ENCODE measurements around the gene ABCB11.
"Not testable (repeated sequence)": the region's sequence is repeated elsewhere in the genome, so short reads cannot be mapped to it uniquely, and the experiment has no call there.

Gene ABCB11

GRCh38 chr2:169066897-169067296 lies 35.8 kb upstream of the ABCB11 start:
- no peak overlapping the region for H3K4me3 ChIP-seq (ENCODE audit: low read length)
- no peaks in the 10 kb centered on the region for H3K79me2 ChIP-seq (ENCODE audit: low read length)
- H2AFZ ChIP-seq (ENCODE audit: low read length): no peak overlapping the region
- no peaks in the 10 kb centered on the region for H3K27me3 ChIP-seq (replicated peaks; ENCODE audit: insufficient read depth, low read length)
- no peak overlapping the region for H3K9ac ChIP-seq (ENCODE audit: low read length)
- peaks cover 7% of the 10 kb centered on the region for H3K4me1 ChIP-seq (ENCODE audit: low read length)
- H3F3A ChIP-seq (ENCODE audit: insufficient read depth, low read length): peaks cover under 1% of the 10 kb centered on the region; the same call in 1 of the 2 replicates
- H3K27ac ChIP-seq (ENCODE audit: low read length): no peak overlapping the region
- no peak for TF ChIP-seq EZH2phosphoT487 (IDR thresholded peaks at IDR 0.05; ENCODE audit: low read length)
- no peak for TF ChIP-seq EZH2 (optimal IDR thresholded peaks at IDR 0.05; ENCODE audit: low read depth, low read length)
- TF ChIP-seq CTCF (IDR thresholded peaks at IDR 0.05; ENCODE audit: low read length): no peak
- no peaks in the 10 kb centered on the region for H3K36me3 ChIP-seq (replicated peaks; ENCODE audit: insufficient read depth, low read length)
- H3K9me3 ChIP-seq (replicated peaks; ENCODE audit: insufficient read depth, low read length): no peaks in the 10 kb centered on the region
- no peak for DNase-seq
- no peaks in the 10 kb centered on the region for H4K20me1 ChIP-seq (ENCODE audit: insufficient read depth, low read length)
- H3K4me2 ChIP-seq (ENCODE audit: low read depth, low read length): no peak overlapping the region
- H3K9me2 ChIP-seq (replicated peaks; ENCODE audit: insufficient read depth, low read length): no peaks in the 10 kb centered on the region

DNA sequence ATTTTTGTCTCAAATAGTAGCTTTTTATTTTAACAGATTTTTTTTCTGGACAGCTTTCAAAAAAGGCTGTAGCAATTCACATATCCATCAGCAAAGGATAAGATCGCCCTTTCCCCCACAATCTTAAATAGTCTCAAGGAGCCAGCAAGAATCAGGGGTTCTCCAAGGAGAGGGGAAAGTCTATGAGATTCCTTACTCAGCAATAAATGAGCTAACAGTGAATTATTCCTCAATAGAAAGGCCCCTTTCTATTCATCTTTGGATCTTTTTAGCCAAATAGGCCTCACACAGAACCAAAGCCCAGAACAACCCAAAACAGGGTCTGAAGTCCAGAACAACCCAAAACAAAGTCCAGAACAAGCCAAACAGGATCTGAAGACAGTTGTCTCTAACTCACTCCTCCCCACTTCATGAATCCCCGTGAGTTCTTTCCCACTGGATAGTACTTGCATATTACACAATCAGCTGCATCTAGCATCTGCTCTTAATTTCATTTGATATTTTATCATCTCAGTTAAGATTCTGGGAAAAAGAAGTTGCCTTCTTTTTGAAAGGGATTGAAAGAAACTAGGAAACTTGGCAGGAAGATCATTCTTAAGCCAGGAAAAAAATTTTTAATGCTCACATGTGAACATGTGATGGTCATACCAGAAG lies 34.9 kb upstream of the ABCB11 start:
- H3K9me3 ChIP-seq (replicated peaks; ENCODE audit: insufficient read depth, low read length): no peaks in the 10 kb centered on the region
- no peak overlapping the region for H2AFZ ChIP-seq (ENCODE audit: low read length)
- H3F3A ChIP-seq (ENCODE audit: insufficient read depth, low read length): no peaks in the 10 kb centered on the region
- H3K9me2 ChIP-seq (replicated peaks; ENCODE audit: insufficient read depth, low read length): no peaks in the 10 kb centered on the region
- no peaks in the 10 kb centered on the region for H4K20me1 ChIP-seq (ENCODE audit: insufficient read depth, low read length)
- no peak overlapping the region for H3K4me2 ChIP-seq (ENCODE audit: low read depth, low read length)
- H3K27me3 ChIP-seq (replicated peaks; ENCODE audit: insufficient read depth, low read length): no peaks in the 10 kb centered on the region
- no peak for DNase-seq
- H3K4me1 ChIP-seq (ENCODE audit: low read length): no peaks in the 10 kb centered on the region
- H3K36me3 ChIP-seq (replicated peaks; ENCODE audit: insufficient read depth, low read length): no peaks in the 10 kb centered on the region
- no peaks in the 10 kb centered on the region for H3K79me2 ChIP-seq (ENCODE audit: low read length)
- H3K9ac ChIP-seq (ENCODE audit: low read length): no peak overlapping the region
- TF ChIP-seq EZH2phosphoT487 (IDR thresholded peaks at IDR 0.05; ENCODE audit: low read length) (no peak), EZH2 (optimal IDR thresholded peaks at IDR 0.05; ENCODE audit: low read depth, low read length) (no peak), CTCF (IDR thresholded peaks at IDR 0.05; ENCODE audit: low read length) (no peak)
- H3K4me3 ChIP-seq (ENCODE audit: low read length): no peak overlapping the region
- H3K27ac ChIP-seq (ENCODE audit: low read length): no peak overlapping the region

DNA sequence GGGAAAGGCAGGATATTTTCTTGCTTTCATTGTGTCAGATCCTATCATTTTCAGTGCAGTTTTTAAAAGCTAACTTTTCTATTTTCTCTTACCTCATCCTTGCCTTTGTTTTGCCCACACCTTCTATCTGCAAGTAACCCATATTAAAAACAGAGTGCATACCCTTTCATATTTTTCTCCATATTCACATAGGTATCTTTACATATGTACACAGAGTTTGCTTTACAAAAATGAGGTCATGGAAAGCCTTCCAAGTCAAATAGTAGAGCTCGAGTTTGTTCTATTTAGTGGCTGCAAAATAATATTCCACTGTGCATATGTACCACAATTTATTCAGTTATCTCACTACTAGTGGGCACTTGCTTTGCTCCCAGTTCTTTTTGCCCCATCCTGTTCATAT lies 34.3 kb upstream of the ABCB11 start:
- Histone ChIP-seq H3K9me3 (replicated peaks; ENCODE audit: insufficient read depth, low read length) (no peaks in the 10 kb centered on the region), H3F3A (ENCODE audit: insufficient read depth, low read length) (no peaks in the 10 kb centered on the region), H3K27me3 (replicated peaks; ENCODE audit: insufficient read depth, low read length) (no peaks in the 10 kb centered on the region), H3K4me3 (ENCODE audit: low read length) (no peak overlapping the region), H4K20me1 (ENCODE audit: insufficient read depth, low read length) (no peaks in the 10 kb centered on the region), H3K27ac (ENCODE audit: low read length) (no peak overlapping the region), H3K79me2 (ENCODE audit: low read length) (no peaks in the 10 kb centered on the region), H2AFZ (ENCODE audit: low read length) (no peak overlapping the region), H3K9ac (ENCODE audit: low read length) (no peak overlapping the region), H3K36me3 (replicated peaks; ENCODE audit: insufficient read depth, low read length) (no peaks in the 10 kb centered on the region), H3K4me1 (ENCODE audit: low read length) (no peaks in the 10 kb centered on the region), H3K9me2 (replicated peaks; ENCODE audit: insufficient read depth, low read length) (no peaks in the 10 kb centered on the region), H3K4me2 (ENCODE audit: low read depth, low read length) (no peak overlapping the region)
- TF ChIP-seq EZH2phosphoT487 (IDR thresholded peaks at IDR 0.05; ENCODE audit: low read length): no peak
- no peak for TF ChIP-seq CTCF (IDR thresholded peaks at IDR 0.05; ENCODE audit: low read length)
- TF ChIP-seq EZH2 (optimal IDR thresholded peaks at IDR 0.05; ENCODE audit: low read depth, low read length): no peak
- DNase-seq: no peak

DNA sequence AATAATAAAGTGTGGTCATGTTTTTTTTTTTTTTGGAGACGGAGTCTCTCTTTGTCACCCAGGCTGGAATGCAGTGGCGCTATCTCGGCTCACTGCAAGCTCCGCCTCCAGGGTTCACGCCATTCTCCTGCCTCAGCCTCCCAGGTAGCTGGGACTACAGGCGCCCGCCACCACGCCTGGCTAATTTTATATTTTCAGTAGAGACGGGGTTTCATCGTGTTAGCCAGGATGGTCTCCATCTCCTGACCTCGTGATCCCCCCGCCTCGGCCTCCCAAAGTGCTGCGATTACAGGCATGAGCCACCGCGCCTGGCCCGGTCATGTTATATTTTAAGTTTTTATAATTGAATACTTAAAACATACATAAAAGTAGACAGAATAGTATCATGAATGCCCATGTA lies 33.1 kb upstream of the ABCB11 start:
- not testable (repeated sequence) for H3K27me3 ChIP-seq (replicated peaks; ENCODE audit: insufficient read depth, low read length); H3K36me3 ChIP-seq (replicated peaks; ENCODE audit: insufficient read depth, low read length); H3K27ac ChIP-seq (ENCODE audit: low read length); H3K79me2 ChIP-seq (ENCODE audit: low read length); H3K9me2 ChIP-seq (replicated peaks; ENCODE audit: insufficient read depth, low read length); H3K4me1 ChIP-seq (ENCODE audit: low read length); H3K4me2 ChIP-seq (ENCODE audit: low read depth, low read length); H3K9ac ChIP-seq (ENCODE audit: low read length); DNase-seq; H2AFZ ChIP-seq (ENCODE audit: low read length); H3K9me3 ChIP-seq (replicated peaks; ENCODE audit: insufficient read depth, low read length); H3K4me3 ChIP-seq (ENCODE audit: low read length); H3F3A ChIP-seq (ENCODE audit: insufficient read depth, low read length); H4K20me1 ChIP-seq (ENCODE audit: insufficient read depth, low read length)

GRCh38 chr2:169054575-169054974 lies 23.5 kb upstream of the ABCB11 start:
- not testable (repeated sequence) for H3K9ac ChIP-seq (ENCODE audit: low read length); H2AFZ ChIP-seq (ENCODE audit: low read length); DNase-seq; H3K4me1 ChIP-seq (ENCODE audit: low read length); H3K79me2 ChIP-seq (ENCODE audit: low read length); H3K4me3 ChIP-seq (ENCODE audit: low read length); H3K27ac ChIP-seq (ENCODE audit: low read length); H3K4me2 ChIP-seq (ENCODE audit: low read depth, low read length); H3K27me3 ChIP-seq (replicated peaks; ENCODE audit: insufficient read depth, low read length); H3K36me3 ChIP-seq (replicated peaks; ENCODE audit: insufficient read depth, low read length); H3F3A ChIP-seq (ENCODE audit: insufficient read depth, low read length); H3K9me3 ChIP-seq (replicated peaks; ENCODE audit: insufficient read depth, low read length); H4K20me1 ChIP-seq (ENCODE audit: insufficient read depth, low read length); H3K9me2 ChIP-seq (replicated peaks; ENCODE audit: insufficient read depth, low read length)
